GM23338 (cell line): ENCODE data around the gene FKRP. TPM values are rescaled to one million over a fixed set of nuclear protein-coding genes. Genes with fewer than 3 reads are reported as not detected.

ENCODE experiments used
- ATAC-seq: fragments of 200-7000 bp; cut with Tn5 transposase; 3 replicates; pipeline ENCODE4 v1.9.1; 2020
- DNase-seq: peaks from one replicate; pipeline ENCODE4 v3.0.0-alpha.2; 2015; ENCODE audit warnings: low spot score
- H2AFZ ChIP-seq: fragments of 200-600 bp; sonication (generic); 2 replicates; pipeline ENCODE4 v1.8.0; 2016; ENCODE audit warnings: antibody characterized with exemption, mild to moderate bottlenecking, moderate library complexity
- H3F3A ChIP-seq: fragments of 200-600 bp; sonication (generic); replicated peaks from 2 replicates; pipeline ENCODE4 v1.8.0; 2017; ENCODE audit warnings: antibody characterized with exemption, mixed run types, low read depth
- H3K27ac ChIP-seq: fragments of 200-600 bp; sonication (generic); 2 replicates; pipeline ENCODE4 v1.6.1; 2016; ENCODE audit warnings: low read depth
- H3K27me3 ChIP-seq: fragments of 200-600 bp; sonication (generic); 2 replicates; pipeline ENCODE4 v1.8.0; 2016; ENCODE audit warnings: mild to moderate bottlenecking, mixed run types, moderate library complexity; ENCODE audit not compliant: insufficient read depth
- H3K36me3 ChIP-seq: fragments of 200-600 bp; sonication (generic); 2 replicates; pipeline ENCODE4 v1.8.0; 2016; ENCODE audit warnings: mild to moderate bottlenecking; ENCODE audit not compliant: insufficient read depth
- H3K4me1 ChIP-seq: fragments of 200-600 bp; sonication (generic); 2 replicates; pipeline ENCODE4 v1.8.0; 2016; ENCODE audit warnings: mild to moderate bottlenecking, moderate library complexity; ENCODE audit not compliant: insufficient read depth
- H3K4me2 ChIP-seq: fragments of 200-600 bp; sonication (generic); 2 replicates; pipeline ENCODE4 v1.7.1; 2017; ENCODE audit warnings: mixed run types
- H3K4me3 ChIP-seq: fragments of 200-600 bp; sonication (generic); 2 replicates; pipeline ENCODE4 v1.6.1; 2016; ENCODE audit warnings: mixed run types
- H3K79me2 ChIP-seq: fragments of 200-600 bp; sonication (generic); replicated peaks from 2 replicates; pipeline ENCODE4 v1.8.0; 2017; ENCODE audit warnings: mild to moderate bottlenecking; ENCODE audit not compliant: insufficient read depth
- H3K9me2 ChIP-seq: fragments of 200-600 bp; sonication (generic); 2 replicates; pipeline ENCODE4 v1.8.0; 2017; ENCODE audit not compliant: insufficient read depth
- H4K20me1 ChIP-seq: fragments of 200-600 bp; sonication (generic); replicated peaks from 2 replicates; pipeline ENCODE4 v1.8.0; 2017; ENCODE audit warnings: mild to moderate bottlenecking; ENCODE audit not compliant: insufficient read depth
- H3K27ac Mint-ChIP-seq: 2 replicates; pipeline ENCODE4 v1.8.0; 2020; ENCODE audit warnings: inconsistent platforms, mild to moderate bottlenecking, moderate library complexity, mixed read lengths
- H3K27me3 Mint-ChIP-seq: 3 replicates; pipeline ENCODE4 v1.8.0; 2022; ENCODE audit warnings: low read depth, mild to moderate bottlenecking, moderate library complexity, mixed read lengths, inconsistent platforms; ENCODE audit not compliant: insufficient read depth, poor library complexity
- H3K36me3 Mint-ChIP-seq: 3 replicates; pipeline ENCODE4 v1.8.0; 2021; ENCODE audit warnings: low read depth, mild to moderate bottlenecking, inconsistent platforms, moderate library complexity, mixed read lengths
- H3K4me1 Mint-ChIP-seq: 3 replicates; pipeline ENCODE4 v1.8.0; 2020; ENCODE audit warnings: mild to moderate bottlenecking, inconsistent platforms, mixed read lengths
- H3K4me3 Mint-ChIP-seq: 3 replicates; pipeline ENCODE4 v1.8.0; 2021; ENCODE audit warnings: moderate library complexity, mild to moderate bottlenecking, inconsistent platforms, mixed read lengths
- H3K9me3 Mint-ChIP-seq: 3 replicates; pipeline ENCODE4 v1.8.0; 2020; ENCODE audit warnings: moderate library complexity, mild to moderate bottlenecking, inconsistent platforms, mixed read lengths
- CREB1 ChIP-seq: fragments of 250-450 bp; sonication (Bioruptor Pico); IDR thresholded peaks from 2 replicates; pipeline ENCODE4 v1.5.0; 2020; ENCODE audit warnings: low read depth, mild to moderate bottlenecking, moderate library complexity
- EZH2 ChIP-seq: fragments of 200-600 bp; sonication (generic); IDR thresholded peaks from one replicate; pipeline ENCODE4 v1.8.0; 2017; ENCODE audit warnings: antibody characterized with exemption, mild to moderate bottlenecking, low read depth; ENCODE audit not compliant: unreplicated experiment
- POLR2AphosphoS5 ChIP-seq: IDR thresholded peaks from 2 replicates; pipeline ENCODE4 v1.6.1; 2016; ENCODE audit warnings: antibody characterized with exemption, low read depth
- polyA plus RNA-seq: library from polyadenylated mRNA; unstranded; fragments of >200 nt; fragmentation: Nextera tagmentation; extraction: Ambion mirVana; gene quantifications from 2 replicates; pipeline ENCODE4 v1.2.1, GENCODE V29; 2016
- total RNA-seq: library from RNA; depleted of rRNA; stranded (reverse); fragments of >200 nt; shearing (Covaris generic); gene quantifications from 2 replicates; pipeline ENCODE4 v1.2.3, GENCODE V29; 2014
- TF ChIP-seq, protein P1 (sequence below), 2 experiments: fragments of 200-600 bp in 1 of 2; sonication (generic) in 1 of 2; conservative IDR thresholded peaks; 2 replicates each; pipeline versions ENCODE4 v1.5.1 to v1.6.1; 2016 to 2017; ENCODE audit warnings: antibody characterized with exemption in 2 of 2, low read depth in 2 of 2, mild to moderate bottlenecking in 2 of 2, moderate library complexity in 1 of 2
- TF ChIP-seq, protein P2 (sequence below): IDR thresholded peaks from one replicate; pipeline ENCODE4 v1.6.1; 2018; ENCODE audit warnings: antibody characterized with exemption; ENCODE audit not compliant: unreplicated experiment

Gene FKRP
- total and polyA plus RNA-seq, 2 experiments from 2014 or later = 11.5 to 31.9 TPM

DNA sequence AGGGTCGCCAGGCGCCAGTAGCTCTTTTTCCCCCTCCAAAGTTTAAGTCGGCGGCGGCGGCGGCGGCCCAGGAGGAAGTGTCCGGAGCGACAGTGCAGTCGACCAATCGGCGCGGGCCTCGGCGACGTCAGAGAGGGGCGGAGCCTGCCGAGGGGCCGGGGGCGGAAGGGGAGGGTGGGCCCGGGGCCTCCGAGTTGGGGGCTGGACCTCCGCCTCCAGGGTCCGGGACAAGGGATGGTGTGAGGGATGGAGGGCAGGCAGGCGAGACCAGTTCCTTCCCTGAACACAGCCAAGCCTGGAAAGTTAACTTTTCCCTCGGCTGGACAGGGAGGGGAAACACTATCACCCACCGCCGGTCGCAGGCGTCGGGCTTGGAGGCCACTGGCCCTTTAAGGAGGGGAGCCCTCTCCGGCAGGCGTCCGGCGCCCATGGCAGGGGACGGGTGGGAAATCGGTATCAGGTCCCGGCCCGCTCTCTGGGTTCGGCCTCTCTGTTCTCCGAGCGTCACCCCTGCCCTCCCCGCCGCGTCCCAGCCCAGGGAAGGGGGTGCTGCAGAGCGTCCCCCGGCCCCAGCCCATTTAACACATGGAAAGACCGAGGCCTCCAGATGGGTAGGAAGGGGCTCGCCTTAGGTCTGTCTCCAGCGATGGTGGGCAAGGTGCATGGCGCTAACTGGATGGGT, 28.7 kb upstream of the FKRP start, which contains the start of gene PRKD2 (continued):
- TF ChIP-seq, protein P1, sequence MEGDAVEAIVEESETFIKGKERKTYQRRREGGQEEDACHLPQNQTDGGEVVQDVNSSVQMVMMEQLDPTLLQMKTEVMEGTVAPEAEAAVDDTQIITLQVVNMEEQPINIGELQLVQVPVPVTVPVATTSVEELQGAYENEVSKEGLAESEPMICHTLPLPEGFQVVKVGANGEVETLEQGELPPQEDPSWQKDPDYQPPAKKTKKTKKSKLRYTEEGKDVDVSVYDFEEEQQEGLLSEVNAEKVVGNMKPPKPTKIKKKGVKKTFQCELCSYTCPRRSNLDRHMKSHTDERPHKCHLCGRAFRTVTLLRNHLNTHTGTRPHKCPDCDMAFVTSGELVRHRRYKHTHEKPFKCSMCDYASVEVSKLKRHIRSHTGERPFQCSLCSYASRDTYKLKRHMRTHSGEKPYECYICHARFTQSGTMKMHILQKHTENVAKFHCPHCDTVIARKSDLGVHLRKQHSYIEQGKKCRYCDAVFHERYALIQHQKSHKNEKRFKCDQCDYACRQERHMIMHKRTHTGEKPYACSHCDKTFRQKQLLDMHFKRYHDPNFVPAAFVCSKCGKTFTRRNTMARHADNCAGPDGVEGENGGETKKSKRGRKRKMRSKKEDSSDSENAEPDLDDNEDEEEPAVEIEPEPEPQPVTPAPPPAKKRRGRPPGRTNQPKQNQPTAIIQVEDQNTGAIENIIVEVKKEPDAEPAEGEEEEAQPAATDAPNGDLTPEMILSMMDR (conservative IDR thresholded peaks at IDR 0.05; ENCODE audit: low read depth in 2 of 2) = no peak
- peak; percentile 79 for TF ChIP-seq POLR2AphosphoS5

DNA sequence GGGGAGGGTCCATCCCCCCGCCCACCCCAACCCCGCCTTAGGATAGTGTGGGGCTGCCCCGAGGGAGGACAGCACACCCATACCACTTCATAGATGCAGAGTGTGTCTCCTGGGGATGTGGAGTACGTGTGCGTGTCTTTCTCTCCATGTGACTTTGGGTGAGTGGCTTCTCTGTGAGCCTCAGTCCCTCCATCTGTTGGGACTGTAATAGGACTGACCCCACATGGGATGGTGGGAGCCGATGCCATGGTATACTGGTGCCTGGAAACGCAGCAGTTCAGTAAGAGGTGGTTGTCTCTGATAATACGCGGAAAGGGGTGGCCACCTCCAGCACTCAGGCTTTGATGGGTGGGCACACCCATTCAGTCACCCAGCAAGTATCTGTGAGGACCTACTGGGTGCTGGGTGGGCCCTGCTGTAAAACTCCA, 28.1 kb upstream of the FKRP start:
- ATAC-seq = no peak
- H3K27ac ChIP-seq = peak overlapping the region; percentile 63; the same call in 1 of the 2 replicates
- no peak overlapping the region for H3K27ac Mint-ChIP-seq

More for the DNA sequence above, 28.1 kb upstream of the FKRP start:
- Mint-ChIP-seq H3K4me3 (peak overlapping the region; percentile 97), H3K36me3 (peaks cover 27% of the 10 kb centered on the region), H3K27me3 (peaks cover 21% of the 10 kb centered on the region), H3K4me1 (peaks cover 30% of the 10 kb centered on the region), H3K9me3 (no peaks in the 10 kb centered on the region)
- H3F3A ChIP-seq = peaks cover 16% of the 10 kb centered on the region; the same call in 1 of the 2 replicates
- H3K79me2 ChIP-seq = peaks cover 23% of the 10 kb centered on the region
- H3K9me2 ChIP-seq = no peaks in the 10 kb centered on the region
- no peaks in the 10 kb centered on the region for H3K27me3 ChIP-seq
- peak overlapping the region; percentile 77 for H3K4me2 ChIP-seq
- H4K20me1 ChIP-seq = peaks cover 6% of the 10 kb centered on the region
- peaks cover 25% of the 10 kb centered on the region for H3K4me1 ChIP-seq
- H3K36me3 ChIP-seq = no peaks in the 10 kb centered on the region
- TF ChIP-seq CREB1 (CRISPR knock-in tag) (no peak), EZH2 (no peak)
- TF ChIP-seq, protein P2, sequence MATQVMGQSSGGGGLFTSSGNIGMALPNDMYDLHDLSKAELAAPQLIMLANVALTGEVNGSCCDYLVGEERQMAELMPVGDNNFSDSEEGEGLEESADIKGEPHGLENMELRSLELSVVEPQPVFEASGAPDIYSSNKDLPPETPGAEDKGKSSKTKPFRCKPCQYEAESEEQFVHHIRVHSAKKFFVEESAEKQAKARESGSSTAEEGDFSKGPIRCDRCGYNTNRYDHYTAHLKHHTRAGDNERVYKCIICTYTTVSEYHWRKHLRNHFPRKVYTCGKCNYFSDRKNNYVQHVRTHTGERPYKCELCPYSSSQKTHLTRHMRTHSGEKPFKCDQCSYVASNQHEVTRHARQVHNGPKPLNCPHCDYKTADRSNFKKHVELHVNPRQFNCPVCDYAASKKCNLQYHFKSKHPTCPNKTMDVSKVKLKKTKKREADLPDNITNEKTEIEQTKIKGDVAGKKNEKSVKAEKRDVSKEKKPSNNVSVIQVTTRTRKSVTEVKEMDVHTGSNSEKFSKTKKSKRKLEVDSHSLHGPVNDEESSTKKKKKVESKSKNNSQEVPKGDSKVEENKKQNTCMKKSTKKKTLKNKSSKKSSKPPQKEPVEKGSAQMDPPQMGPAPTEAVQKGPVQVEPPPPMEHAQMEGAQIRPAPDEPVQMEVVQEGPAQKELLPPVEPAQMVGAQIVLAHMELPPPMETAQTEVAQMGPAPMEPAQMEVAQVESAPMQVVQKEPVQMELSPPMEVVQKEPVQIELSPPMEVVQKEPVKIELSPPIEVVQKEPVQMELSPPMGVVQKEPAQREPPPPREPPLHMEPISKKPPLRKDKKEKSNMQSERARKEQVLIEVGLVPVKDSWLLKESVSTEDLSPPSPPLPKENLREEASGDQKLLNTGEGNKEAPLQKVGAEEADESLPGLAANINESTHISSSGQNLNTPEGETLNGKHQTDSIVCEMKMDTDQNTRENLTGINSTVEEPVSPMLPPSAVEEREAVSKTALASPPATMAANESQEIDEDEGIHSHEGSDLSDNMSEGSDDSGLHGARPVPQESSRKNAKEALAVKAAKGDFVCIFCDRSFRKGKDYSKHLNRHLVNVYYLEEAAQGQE = no peak
- no peak for DNase-seq
- H3K4me3 ChIP-seq = peak overlapping the region; percentile 97
- H2AFZ ChIP-seq = no peak overlapping the region
